Head of caudate nucleus (tissue), 42 donors: Measurements from ENCODE around the gene PBX1.

ENCODE experiments used
- DNase-seq, 42 donors: peaks; one replicate each; pipeline versions ENCODE4 v3.0.0 to v3.0.0-alpha.2; 2020 to 2021; ENCODE audit warnings: mixed read lengths in 7 of 42
- intact Hi-C: fragments of 100-400 bp; cut with DNase I; formaldehyde crosslinking; loops from one replicate; pipeline ENCODE4 v1.15.0; 2022

PBX1 gene

DNA sequence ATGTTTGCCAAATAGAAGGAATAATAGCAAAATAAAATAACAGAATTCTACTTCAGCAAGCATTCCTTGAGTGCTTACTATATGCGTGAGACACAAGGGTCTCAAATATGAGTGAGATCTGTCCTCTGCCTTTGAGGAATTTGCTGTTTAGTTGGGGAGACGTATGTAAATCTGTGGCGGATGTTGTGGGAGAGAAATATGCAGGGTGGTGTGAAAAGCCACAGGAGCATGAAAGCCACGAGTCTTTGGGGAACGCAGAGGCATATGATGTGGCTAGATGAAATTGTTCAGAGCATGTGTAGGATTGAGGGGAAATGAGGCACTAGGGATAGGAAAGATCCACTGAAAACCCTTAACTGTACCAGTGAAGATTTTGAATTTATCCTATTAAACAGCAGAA lies 244.4 kb downstream of the PBX1 start:
- no peak for DNase-seq
- intact Hi-C loops = no loop called here

GRCh38 chr1:164804366-164804765 lies 245.4 kb downstream of the PBX1 start:
- intact Hi-C loops = no loop called here

GRCh38 chr1:164805399-164805798 lies 246.4 kb downstream of the PBX1 start:
- intact Hi-C loops = no loop called here
- DNase-seq = no peak

More at GRCh38 chr1:164804366-164804765, 245.4 kb downstream of the PBX1 start:
- DNase-seq = no peak

DNA sequence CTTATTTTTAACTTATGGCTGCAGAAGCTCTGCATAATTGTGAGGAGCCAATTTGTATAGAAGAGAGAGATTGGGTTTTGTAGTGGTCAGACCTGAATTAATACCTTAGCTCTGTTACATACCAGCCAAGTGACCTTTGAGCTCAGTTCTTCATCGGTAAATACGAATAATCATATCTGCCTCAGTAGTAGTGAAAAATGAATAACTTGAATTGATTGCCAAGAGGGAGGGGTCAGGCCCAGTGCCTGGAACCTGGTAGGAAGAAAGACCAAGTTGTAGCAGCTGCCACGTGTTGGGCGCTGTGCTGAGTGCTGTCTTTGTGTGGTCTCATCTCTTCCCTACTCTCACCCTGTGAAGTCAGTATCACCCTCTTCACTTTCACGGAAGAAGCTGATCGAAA lies 247.5 kb downstream of the PBX1 start:
- intact Hi-C loops = no loop called here
- no peak for DNase-seq

DNA sequence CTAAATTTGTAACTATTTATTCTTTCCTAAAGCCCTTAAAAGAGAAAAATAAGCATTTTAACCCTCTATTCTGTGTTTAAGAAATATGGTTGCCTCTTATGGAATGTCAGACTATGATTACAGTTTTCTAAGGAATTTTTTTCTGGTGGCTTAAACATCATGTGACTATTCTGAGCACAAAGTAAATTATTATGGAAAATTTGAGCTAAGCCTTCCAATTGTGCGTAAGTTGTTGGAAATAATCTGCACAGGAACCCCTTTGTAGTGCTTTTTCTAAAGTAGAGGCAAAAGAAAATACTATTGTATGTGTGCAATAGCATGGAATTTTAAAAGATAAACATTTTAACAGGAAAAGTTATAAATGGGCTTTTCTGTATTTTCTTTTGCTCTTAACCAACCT lies 254.8 kb downstream of the PBX1 start:
- DNase-seq = no peak
- intact Hi-C loops = no loop called here

GRCh38 chr1:164821648-164822047 lies 262.7 kb downstream of the PBX1 start:
- intact Hi-C loops = no loop called here
- DNase-seq = no peak

- no peak for DNase-seq
- intact Hi-C loops = no loop called here
Observed at GRCh38 chr1:164823486-164824279, 264.7 kb downstream of the PBX1 start.

GRCh38 chr1:164824542-164824941 lies 265.6 kb downstream of the PBX1 start:
- intact Hi-C loops = no loop called here
- no peak for DNase-seq

DNA sequence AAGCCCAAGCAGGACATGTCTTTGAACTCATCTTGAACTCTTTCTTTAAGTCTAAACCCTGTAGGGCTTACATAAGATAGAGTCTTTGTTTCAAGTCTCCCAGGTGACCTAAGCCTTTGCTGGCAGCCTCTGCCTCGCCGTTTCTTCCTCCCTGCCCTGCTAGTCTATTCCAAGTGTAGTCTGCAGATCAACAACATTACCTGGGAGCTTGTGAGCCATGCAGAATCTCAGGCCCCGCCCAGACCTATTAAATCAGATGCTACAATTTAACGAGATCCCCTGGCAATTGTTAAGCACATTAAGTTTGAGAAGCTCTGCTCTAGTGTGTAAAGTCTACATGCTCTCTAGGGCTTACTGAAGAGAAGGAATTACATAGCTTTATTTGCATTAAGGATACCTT lies 271.6 kb downstream of the PBX1 start:
- intact Hi-C loops = no loop called here
- DNase-seq = no peak

DNA sequence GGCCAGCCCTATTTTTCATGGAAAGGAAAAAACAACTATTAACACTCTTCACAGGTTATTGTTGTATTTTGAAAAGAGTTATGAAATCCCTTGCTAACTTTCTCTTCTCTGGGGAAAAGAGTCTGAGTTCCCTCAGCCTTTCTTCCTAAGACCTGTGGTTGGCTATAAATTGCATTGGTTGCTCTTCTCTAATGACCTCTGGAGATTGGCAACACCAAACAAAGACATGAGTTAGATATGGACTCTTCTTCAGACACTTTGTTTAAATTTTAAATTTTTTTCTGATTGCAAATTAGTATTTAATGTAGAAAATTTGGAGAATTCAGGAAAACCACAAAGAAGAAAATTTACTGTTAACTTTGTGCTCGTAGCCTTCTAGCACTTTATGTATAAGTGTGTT lies 275.7 kb downstream of the PBX1 start:
- DNase-seq = no peak
- intact Hi-C loops = no loop called here

GRCh38 chr1:164836614-164837018 lies 277.6 kb downstream of the PBX1 start:
- DNase-seq = no peak
- intact Hi-C loops = no loop called here

DNA sequence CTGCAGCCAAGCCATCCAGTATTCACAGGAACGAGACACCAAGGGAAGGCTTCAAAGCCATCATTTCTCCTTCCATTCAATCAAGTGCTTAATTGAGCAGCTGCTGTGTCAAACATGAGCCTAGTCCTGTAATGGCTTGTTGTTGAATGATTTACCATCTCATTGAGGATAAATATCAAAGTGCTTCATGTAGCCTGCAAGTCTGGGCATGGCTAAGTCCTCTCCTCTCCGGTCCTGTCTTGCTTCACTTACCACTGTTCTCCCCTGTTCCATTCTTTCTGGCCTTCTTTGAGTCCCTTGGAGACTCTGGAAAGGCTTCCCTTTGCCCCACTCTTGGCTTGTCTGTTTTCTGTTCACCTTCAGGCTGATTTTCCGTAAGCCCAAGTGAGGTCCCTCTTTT lies 279.8 kb downstream of the PBX1 start:
- DNase-seq = no peak
- intact Hi-C loops = no loop called here

DNA sequence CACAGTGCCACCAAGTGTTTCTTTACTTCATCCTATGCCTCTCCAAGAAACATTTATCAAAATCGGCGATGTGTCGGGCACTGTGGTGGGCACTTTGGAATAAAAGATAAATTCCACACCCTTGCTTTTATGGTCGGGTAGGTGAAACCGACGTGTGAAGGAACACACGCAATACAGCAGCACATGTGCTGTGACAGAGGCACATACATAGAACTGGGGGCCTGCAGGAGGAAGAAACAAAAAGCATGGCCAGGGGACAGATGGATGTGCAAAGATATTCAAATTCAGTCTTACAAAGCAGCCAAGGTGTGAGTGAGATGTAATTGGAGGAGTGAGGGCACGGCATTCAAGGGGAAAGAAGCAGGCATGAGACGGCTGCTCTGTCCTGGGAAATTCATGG lies 282.0 kb downstream of the PBX1 start:
- intact Hi-C loops = no loop called here

DNA sequence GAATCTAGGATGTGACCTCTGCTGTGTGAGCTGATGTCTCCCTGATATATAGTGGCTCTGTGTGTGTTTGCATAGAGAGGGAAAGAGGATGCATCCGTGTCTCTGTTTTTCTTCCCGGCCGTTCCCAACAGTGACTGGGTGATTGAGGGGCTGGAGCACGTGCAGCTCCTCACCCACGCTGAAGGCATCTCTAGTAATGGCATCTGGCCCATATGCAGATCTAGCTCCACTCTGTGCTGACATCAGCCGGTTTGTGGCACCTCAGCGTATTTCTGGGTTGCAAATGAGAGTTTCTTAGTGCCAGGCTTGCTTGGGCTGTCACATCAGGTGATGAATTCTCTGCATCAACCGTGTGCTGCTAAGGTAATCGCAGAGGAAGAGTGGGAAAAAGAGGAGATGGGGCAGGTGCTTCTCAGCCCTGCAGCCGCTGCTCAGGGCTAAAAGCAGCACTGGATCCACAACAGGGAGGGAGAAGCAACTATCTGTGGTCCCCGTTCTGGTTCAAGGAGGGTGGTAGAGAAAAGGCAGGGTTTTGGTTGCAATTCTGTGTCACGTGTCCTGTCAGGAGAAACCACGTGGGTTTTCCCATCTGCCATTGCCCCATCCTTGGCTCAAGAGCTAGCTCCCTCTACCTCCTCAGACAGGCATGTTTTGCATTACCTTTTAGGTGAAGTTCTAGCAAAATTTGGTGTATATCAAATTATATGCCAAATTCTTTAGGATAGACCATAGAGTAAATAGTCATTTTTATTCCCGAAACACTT lies 282.9 kb downstream of the PBX1 start:
- intact Hi-C loops = no loop called here
- DNase-seq = peak in 38 of 42 donors; percentile 6 to 60 (median 19)

More for the DNA sequence above, 282.0 kb downstream of the PBX1 start:
- DNase-seq = no peak

DNA sequence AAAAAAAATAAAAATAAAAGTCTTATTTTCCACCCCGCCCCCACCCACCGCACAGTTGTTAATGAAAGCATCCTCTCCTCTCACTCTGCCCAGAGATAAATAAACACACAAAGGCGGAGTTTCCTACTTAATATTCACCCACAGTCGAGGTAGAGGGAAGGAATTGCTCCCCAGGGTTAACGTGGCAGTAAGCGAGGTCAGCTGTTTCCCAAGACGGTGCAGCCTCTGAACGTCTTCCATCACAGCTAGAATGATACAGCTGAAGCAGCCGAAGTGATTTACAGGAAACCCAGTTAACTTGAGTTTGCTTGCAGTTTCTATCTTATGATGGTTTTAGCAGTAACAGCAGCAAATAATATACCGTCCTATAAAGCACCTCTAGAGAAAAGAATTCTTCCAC lies 283.9 kb downstream of the PBX1 start:
- no peak for DNase-seq
- intact Hi-C loops = no loop called here

- no peak for DNase-seq
- intact Hi-C loops = no loop called here
Observed at GRCh38 chr1:164843743-164844500, 284.9 kb downstream of the PBX1 start.

- DNase-seq = no peak
- intact Hi-C loops = no loop called here
Observed at GRCh38 chr1:164846731-164847691, 288.0 kb downstream of the PBX1 start.

GRCh38 chr1:164853146-164853545 lies 294.2 kb downstream of the PBX1 start:
- DNase-seq = no peak
- intact Hi-C loops = no loop called here
